Measurements from ENCODE around the gene VSIG10.
"Not testable (repeated sequence)": the region's sequence is repeated elsewhere in the genome, so short reads cannot be mapped to it uniquely, and the experiment has no call there.

VSIG10 gene

GRCh38 chr12:118035190-118036041 is 68.4 kb downstream of the VSIG10 start:
- in situ Hi-C loops (cut with HindIII; ENCODE audit: low sequenced_read_pairs) = no loop called here

GRCh38 chr12:118034429-118035189 is 69.2 kb downstream of the VSIG10 start:
- in situ Hi-C loops (cut with HindIII; ENCODE audit: low sequenced_read_pairs) = no loop called here

- in situ Hi-C loops (cut with HindIII; ENCODE audit: low sequenced_read_pairs) = no loop called here
Measured at GRCh38 chr12:118033902-118034301, 69.9 kb downstream of the VSIG10 start.

- in situ Hi-C loops (cut with HindIII; ENCODE audit: low sequenced_read_pairs) = no loop called here
Measured at GRCh38 chr12:118033323-118033722, 70.5 kb downstream of the VSIG10 start.

- in situ Hi-C loops (cut with HindIII; ENCODE audit: low sequenced_read_pairs) = no loop called here
Measured at GRCh38 chr12:118032188-118032587, 71.6 kb downstream of the VSIG10 start.

GRCh38 chr12:118029166-118029565 is 74.6 kb downstream of the VSIG10 start:
- in situ Hi-C loops (cut with HindIII; ENCODE audit: low sequenced_read_pairs) = no loop called here

- in situ Hi-C loops (cut with HindIII; ENCODE audit: low sequenced_read_pairs) = no loop called here
Measured at GRCh38 chr12:118025168-118025567, 78.6 kb downstream of the VSIG10 start.

GRCh38 chr12:118023301-118023860 is 80.4 kb downstream of the VSIG10 start:
- in situ Hi-C loops (cut with HindIII; ENCODE audit: low sequenced_read_pairs) = no loop called here

GRCh38 chr12:118022728-118023109 is 81.1 kb downstream of the VSIG10 start:
- in situ Hi-C loops (cut with HindIII; ENCODE audit: low sequenced_read_pairs) = no loop called here

- in situ Hi-C loops (cut with HindIII; ENCODE audit: low sequenced_read_pairs) = not testable (repeated sequence)
Measured at GRCh38 chr12:118022097-118022727, 81.6 kb downstream of the VSIG10 start.

GRCh38 chr12:118020036-118020435 is 83.8 kb downstream of the VSIG10 start:
- in situ Hi-C loops (cut with HindIII; ENCODE audit: low sequenced_read_pairs) = no loop called here

- in situ Hi-C loops (cut with HindIII; ENCODE audit: low sequenced_read_pairs) = no loop called here
Measured at GRCh38 chr12:118017926-118018325, 85.9 kb downstream of the VSIG10 start.

- in situ Hi-C loops (cut with HindIII; ENCODE audit: low sequenced_read_pairs) = no loop called here
Measured at GRCh38 chr12:118016424-118017264, 87.2 kb downstream of the VSIG10 start, which contains the start of gene RFC5. Gene RFC5 (plus strand): TSS chr12:118016703. CDS start chr12:118016828, 125 bp downstream.

GRCh38 chr12:118015944-118016343 is 87.9 kb downstream of the VSIG10 start:
- in situ Hi-C loops (cut with HindIII; ENCODE audit: low sequenced_read_pairs) = no loop called here

GRCh38 chr12:118015306-118015705 is 88.5 kb downstream of the VSIG10 start:
- in situ Hi-C loops (cut with HindIII; ENCODE audit: low sequenced_read_pairs) = no loop called here

All from DLD1 (cell line).